GM21390 (cell line): ENCODE data around the gene PLA2G2C.

Experiments
- ATAC-seq: cut with Tn5 transposase; IDR thresholded peaks from one replicate; pipeline ENCODE4 v1.9.1; 2021; ENCODE audit not compliant: unreplicated experiment

Gene PLA2G2C

GRCh38 chr1:20184997-20185833 lies 1.1 kb downstream of the PLA2G2C start:
- ATAC-seq = no peak

GRCh38 chr1:20184481-20184900 lies 1.8 kb downstream of the PLA2G2C start:
- ATAC-seq = no peak

GRCh38 chr1:20183616-20184271 lies 2.6 kb downstream of the PLA2G2C start:
- no peak for ATAC-seq

- no peak for ATAC-seq
Observed at GRCh38 chr1:20183035-20183434, 3.3 kb downstream of the PLA2G2C start.

- ATAC-seq = no peak
Observed at GRCh38 chr1:20182415-20182814, 3.9 kb downstream of the PLA2G2C start.

GRCh38 chr1:20180844-20181207 lies 5.5 kb downstream of the PLA2G2C start:
- no peak for ATAC-seq

GRCh38 chr1:20180129-20180843 lies 6.0 kb downstream of the PLA2G2C start:
- ATAC-seq = no peak

GRCh38 chr1:20179371-20180128 lies 6.8 kb downstream of the PLA2G2C start:
- ATAC-seq = no peak

- no peak for ATAC-seq
Observed at GRCh38 chr1:20178634-20179370, 7.5 kb downstream of the PLA2G2C start.

GRCh38 chr1:20174937-20175666 lies 11.2 kb downstream of the PLA2G2C start:
- ATAC-seq = no peak

GRCh38 chr1:20172033-20172590 lies 14.2 kb downstream of the PLA2G2C start:
- no peak for ATAC-seq

GRCh38 chr1:20169932-20170331 lies 16.4 kb downstream of the PLA2G2C start:
- ATAC-seq = no peak

- no peak for ATAC-seq
Observed at GRCh38 chr1:20168564-20169491, 17.5 kb downstream of the PLA2G2C start.

GRCh38 chr1:20167126-20167525 lies 19.2 kb downstream of the PLA2G2C start:
- ATAC-seq = no peak

GRCh38 chr1:20166051-20166450 lies 20.3 kb downstream of the PLA2G2C start:
- no peak for ATAC-seq

- no peak for ATAC-seq
Observed at GRCh38 chr1:20165522-20165951, 20.8 kb downstream of the PLA2G2C start.

- ATAC-seq = no peak
Observed at GRCh38 chr1:20164694-20165202, 21.6 kb downstream of the PLA2G2C start.

- no peak for ATAC-seq
Observed at GRCh38 chr1:20160034-20160433, 26.3 kb downstream of the PLA2G2C start.
